ENCODE results near the gene CCDC60. TPM values are rescaled to one million over a fixed set of nuclear protein-coding genes. Genes with fewer than 3 reads are reported as not detected.

The CCDC60 gene
- polyA plus RNA-seq, 1 experiment = not detected

DNA sequence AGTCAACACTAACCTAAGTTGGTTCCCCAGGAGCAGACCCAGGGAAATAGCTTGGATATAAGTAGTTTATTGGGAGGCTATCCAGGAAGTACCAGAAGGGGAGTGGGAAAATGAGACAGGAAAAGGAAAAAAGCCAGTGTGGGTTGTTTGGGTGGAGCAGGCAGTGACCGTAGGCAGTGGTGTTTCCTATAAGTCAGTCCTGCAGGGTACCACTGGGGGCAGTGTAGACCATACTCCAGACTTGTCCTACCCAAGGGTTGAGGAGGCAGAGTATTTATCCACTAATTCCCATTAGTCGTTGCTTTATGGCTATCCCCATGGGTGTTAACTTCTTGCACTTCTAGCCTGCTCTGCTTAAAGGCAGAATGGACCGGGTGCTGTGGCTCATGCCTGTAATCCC lies 6.4 kb upstream of the CCDC60 start:
- Histone ChIP-seq H3K27me3 (ENCODE audit: control insufficient read depth, insufficient read depth, low read length) (no peaks in the 10 kb centered on the region), H3K4me3 (ENCODE audit: low read depth, low read length) (no peak overlapping the region), H3K36me3 (ENCODE audit: control insufficient read depth, insufficient read depth, low read length) (no peaks in the 10 kb centered on the region)
- POLR2A ChIA-PET = no interaction called here
- DNase-seq (ENCODE audit: low read depth) = no peak
- CTCF ChIA-PET = no interaction called here
- no peak for TF ChIP-seq CTCF (IDR thresholded peaks at IDR 0.05; ENCODE audit: insufficient read depth, low read depth, low read length)

GRCh38 chr12:119338593-119339363 lies 4.2 kb downstream of the CCDC60 start:
- DNase-seq (ENCODE audit: low read depth) = no peak
- ChIA-PET CTCF (no interaction called here), POLR2A (no interaction called here)
- Histone ChIP-seq H3K27me3 (ENCODE audit: control insufficient read depth, insufficient read depth, low read length) (no peaks in the 10 kb centered on the region), H3K36me3 (ENCODE audit: control insufficient read depth, insufficient read depth, low read length) (no peaks in the 10 kb centered on the region), H3K4me3 (ENCODE audit: low read depth, low read length) (no peak overlapping the region)
- TF ChIP-seq CTCF (IDR thresholded peaks at IDR 0.05; ENCODE audit: insufficient read depth, low read depth, low read length) = no peak

DNA sequence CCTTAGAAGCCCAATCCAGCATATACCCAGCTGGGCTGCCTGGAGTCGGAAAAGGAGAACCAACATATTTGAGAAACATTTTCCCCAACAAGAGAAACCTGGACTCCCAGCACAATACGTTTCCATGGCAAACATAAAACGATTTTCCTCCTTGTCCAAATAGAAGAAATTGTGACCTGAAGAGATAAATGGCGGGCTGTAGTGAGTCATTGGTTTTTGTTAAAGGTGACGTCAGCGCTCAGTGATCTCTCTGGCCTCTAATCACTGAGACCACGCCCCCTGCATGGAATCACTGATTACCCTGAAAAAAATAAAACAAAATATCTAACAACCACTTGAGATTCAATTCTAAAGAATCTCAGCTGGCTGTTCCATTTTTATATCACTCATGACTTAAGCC lies 6.0 kb downstream of the CCDC60 start:
- ChIA-PET POLR2A (no interaction called here), CTCF (interaction anchor here (0.9 kb wide), 1 partner anchor 27 kb away, joined by 4 read pairs; no protein-coding TSS in a partner anchor)
- TF ChIP-seq CTCF (IDR thresholded peaks at IDR 0.05; ENCODE audit: insufficient read depth, low read depth, low read length) = no peak
- no peak overlapping the region for H3K4me3 ChIP-seq (ENCODE audit: low read depth, low read length)
- DNase-seq (ENCODE audit: low read depth) = no peak
- H3K27me3 ChIP-seq (ENCODE audit: control insufficient read depth, insufficient read depth, low read length) = no peaks in the 10 kb centered on the region
- H3K36me3 ChIP-seq (ENCODE audit: control insufficient read depth, insufficient read depth, low read length) = no peaks in the 10 kb centered on the region

DNA sequence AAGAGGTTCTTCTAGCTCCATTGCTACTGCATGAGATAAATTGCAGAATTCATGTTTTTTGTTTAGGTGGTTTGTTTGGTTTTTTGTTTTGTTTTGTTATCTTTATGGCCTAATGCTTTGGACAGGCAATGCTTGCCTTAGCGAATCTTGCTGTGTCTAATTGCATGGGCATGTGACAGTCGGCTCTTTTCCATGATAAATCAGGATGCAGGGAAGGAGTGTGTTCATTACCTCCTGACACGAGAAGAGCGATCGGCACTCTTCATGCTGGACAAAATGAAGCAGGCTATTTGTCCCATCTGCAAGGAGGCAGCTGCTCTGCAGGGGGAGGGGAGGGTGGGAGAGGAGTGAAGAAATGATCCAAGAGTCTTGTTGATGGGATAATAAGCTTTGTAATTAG lies 6.5 kb downstream of the CCDC60 start:
- ChIA-PET CTCF (interaction anchor here (0.9 kb wide), 1 partner anchor 26 kb away, joined by 4 read pairs; no protein-coding TSS in a partner anchor), POLR2A (no interaction called here)
- Histone ChIP-seq H3K4me3 (ENCODE audit: low read depth, low read length) (no peak overlapping the region), H3K36me3 (ENCODE audit: control insufficient read depth, insufficient read depth, low read length) (no peaks in the 10 kb centered on the region), H3K27me3 (ENCODE audit: control insufficient read depth, insufficient read depth, low read length) (no peaks in the 10 kb centered on the region)
- no peak for TF ChIP-seq CTCF (IDR thresholded peaks at IDR 0.05; ENCODE audit: insufficient read depth, low read depth, low read length)
- no peak for DNase-seq (ENCODE audit: low read depth)

GRCh38 chr12:119341988-119342387 lies 7.5 kb downstream of the CCDC60 start:
- ChIA-PET POLR2A (no interaction called here), CTCF (no interaction called here)
- H3K27me3 ChIP-seq (ENCODE audit: control insufficient read depth, insufficient read depth, low read length) = no peaks in the 10 kb centered on the region
- no peak for TF ChIP-seq CTCF (IDR thresholded peaks at IDR 0.05; ENCODE audit: insufficient read depth, low read depth, low read length)
- H3K36me3 ChIP-seq (ENCODE audit: control insufficient read depth, insufficient read depth, low read length) = no peaks in the 10 kb centered on the region
- no peak for DNase-seq (ENCODE audit: low read depth)
- no peak overlapping the region for H3K4me3 ChIP-seq (ENCODE audit: low read depth, low read length)
